GM12875 (cell line): ENCODE results near the gene EFR3B.

Experiments used
- H3K4me3 ChIP-seq: one replicate; pipeline ENCODE4 v1.5.1; 2011; ENCODE audit warnings: low read depth, low read length, control low read depth
- TF ChIP-seq, protein P1 (sequence below): IDR thresholded peaks from 2 replicates; pipeline ENCODE4 v1.5.1; 2011; ENCODE audit warnings: low read depth, mild to moderate bottlenecking, control low read depth, inconsistent platforms, low read length, moderate library complexity, borderline replicate concordance; ENCODE audit not compliant: insufficient read depth

Gene EFR3B

DNA sequence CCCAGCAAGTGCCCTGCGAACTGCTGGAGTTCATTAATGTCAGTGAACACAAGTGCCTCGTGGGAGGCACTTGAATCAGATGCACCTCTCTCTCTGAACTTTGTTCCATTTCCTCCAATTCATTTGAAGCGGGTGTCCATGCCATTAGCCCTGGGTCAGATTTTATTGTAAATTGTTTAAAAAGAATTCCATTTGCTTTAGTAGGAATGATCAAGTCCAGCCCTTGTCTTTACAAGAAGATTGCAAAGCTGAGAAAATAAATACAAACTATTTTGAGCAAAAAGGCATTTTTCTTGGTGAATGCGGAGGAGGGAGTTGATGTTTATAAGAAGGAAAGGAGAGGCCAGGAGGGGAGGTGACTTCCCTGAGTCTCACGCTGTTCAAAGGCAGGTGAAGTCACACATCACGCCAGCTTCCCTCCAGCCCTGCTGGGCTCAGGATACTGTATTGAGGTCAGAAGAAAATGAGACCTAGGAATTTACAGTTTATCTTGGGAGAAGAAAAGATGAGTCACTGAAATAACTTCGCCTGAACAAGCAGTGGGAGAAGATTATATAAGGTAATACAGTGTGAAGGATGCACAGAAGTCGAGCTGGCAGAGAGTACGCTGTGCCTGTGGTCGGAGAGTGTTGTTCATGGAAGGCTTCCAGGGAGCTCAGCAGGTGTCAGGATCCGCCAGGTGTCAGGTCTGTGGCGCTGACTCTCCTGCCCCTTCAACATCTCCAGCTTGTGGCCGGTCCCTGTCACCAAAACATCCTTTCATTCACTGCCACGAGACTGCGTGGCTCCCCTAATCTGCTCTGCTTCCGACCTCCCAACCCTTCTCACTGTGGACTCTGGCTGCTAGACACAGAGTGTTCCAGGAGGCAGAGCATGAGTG, 36.5 kb downstream of the EFR3B start:
- TF ChIP-seq, protein P1, sequence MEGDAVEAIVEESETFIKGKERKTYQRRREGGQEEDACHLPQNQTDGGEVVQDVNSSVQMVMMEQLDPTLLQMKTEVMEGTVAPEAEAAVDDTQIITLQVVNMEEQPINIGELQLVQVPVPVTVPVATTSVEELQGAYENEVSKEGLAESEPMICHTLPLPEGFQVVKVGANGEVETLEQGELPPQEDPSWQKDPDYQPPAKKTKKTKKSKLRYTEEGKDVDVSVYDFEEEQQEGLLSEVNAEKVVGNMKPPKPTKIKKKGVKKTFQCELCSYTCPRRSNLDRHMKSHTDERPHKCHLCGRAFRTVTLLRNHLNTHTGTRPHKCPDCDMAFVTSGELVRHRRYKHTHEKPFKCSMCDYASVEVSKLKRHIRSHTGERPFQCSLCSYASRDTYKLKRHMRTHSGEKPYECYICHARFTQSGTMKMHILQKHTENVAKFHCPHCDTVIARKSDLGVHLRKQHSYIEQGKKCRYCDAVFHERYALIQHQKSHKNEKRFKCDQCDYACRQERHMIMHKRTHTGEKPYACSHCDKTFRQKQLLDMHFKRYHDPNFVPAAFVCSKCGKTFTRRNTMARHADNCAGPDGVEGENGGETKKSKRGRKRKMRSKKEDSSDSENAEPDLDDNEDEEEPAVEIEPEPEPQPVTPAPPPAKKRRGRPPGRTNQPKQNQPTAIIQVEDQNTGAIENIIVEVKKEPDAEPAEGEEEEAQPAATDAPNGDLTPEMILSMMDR, result no peak
- no peak overlapping the region for H3K4me3 ChIP-seq

DNA sequence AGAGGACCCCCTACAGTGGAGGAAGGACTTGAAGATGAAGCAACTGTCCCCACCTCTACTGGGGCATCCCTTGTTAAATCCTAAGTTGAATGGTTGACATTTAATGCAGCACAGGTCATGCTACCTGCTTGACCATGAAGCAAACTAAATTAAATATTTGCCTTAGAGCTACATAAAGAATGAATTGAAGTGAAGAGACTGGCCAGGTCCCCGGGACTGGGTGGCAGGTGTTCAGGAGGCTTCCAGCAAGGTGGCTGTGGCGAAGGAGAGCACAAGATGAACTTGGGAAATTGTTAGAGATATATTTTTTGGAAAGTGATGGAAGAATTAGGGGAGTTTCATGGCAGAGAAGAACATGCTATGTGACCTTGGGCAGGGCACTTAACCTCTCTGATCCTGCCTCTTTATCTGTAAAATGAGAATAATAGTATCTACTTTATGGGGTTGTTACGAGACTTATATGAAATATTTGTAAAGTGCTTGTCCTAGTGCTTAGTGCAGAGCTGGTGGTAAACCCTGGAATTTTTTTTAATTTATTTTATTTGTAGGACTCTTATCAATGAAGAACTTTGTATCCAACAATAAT, 37.3 kb downstream of the EFR3B start:
- no peak overlapping the region for H3K4me3 ChIP-seq
- TF ChIP-seq, protein P1, result no peak

DNA sequence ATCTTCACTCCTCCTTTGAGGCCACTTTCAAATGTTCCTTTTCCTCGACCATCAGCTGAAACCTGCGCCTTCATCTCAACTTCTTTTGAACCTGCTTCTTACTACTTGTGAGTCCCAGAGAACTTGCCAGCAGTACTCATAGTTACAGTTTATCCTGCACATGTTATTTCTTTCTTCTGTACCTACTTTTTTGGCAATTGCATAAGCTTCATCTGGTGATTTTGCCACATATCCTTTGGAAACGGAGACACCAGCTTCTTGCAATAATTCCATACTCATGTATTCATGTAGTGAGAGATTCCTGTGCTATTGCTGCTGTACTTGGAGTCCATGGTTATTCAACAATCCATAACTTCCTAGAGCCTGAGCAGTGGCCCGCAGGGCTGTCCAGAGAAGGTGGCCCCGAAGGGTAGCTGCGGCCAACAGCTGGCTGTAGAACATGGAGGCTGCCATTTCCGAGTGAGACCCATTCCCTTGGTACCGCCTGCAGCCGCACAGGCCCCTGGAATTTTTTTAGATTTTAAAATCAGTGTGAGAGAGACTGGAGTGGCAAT, 39.4 kb downstream of the EFR3B start:
- TF ChIP-seq, protein P1, result no peak
- no peak overlapping the region for H3K4me3 ChIP-seq

DNA sequence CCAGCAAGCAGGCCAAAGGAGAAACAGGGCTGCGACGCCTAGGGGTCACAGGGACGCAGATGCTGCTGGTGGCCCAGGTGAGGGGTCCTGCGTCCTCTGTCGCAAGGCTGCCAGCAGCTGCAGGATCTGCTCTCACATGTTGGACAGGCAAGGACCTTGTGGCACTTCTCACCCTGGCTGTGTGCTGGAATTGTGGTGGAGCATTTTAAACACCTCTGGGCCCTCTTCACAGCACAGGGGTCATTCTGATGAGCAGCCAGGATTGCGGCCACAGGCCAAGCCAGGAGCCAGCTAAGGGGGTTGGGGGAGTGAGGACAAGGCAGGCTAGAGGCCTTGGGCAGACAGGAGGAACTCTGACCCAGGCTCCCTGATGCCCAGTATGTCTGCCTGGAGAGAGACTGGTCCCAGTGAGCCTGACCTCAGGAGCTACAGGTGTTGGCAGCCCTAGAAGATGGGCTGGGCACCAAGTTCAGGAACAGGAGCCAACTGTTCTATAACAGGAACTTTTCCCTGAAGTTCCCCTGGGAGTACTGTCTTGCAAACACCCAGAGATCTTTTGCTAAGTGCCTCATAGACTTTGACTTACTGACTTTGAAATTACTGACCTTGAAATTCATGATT, 40.2 kb downstream of the EFR3B start:
- TF ChIP-seq, protein P1, result no peak

DNA sequence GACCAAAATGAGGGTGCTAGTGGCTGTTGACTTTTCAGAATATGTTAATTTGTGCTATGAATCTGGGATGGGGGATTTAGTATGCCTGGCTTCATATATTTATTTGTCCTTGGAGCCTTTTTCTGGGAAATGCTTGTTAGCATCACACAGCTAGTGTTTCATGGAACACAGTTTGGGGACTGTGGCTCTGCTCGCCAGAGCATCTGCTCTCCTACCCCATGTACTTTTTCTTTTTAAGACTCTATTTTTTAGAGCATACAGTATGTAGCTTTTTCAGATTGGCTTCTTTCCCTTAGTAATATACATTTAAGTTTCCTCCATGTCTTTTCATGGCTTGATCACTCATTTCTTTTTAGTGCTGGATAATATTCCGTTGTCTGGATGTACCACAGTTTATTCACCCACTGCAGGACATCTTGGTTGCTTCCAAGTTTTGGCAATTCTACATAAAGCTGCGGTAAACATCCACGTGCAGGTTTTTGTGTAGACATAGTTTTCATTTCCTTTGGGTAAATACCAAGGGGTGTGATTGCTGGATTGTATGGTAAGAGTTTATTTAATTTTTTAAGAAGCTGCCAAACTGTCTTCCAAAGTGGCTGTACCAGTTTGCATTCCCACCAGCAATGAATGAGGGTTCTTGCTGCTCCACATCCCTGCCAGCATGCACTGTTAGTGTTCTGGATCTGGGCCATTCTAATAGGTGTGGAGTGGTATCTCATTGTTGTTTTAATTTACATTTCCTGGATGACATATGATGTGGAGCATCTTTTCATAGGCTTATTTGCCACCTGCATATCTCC, 44.1 kb downstream of the EFR3B start:
- TF ChIP-seq, protein P1, result no peak

More for the DNA sequence above, 40.2 kb downstream of the EFR3B start:
- no peak overlapping the region for H3K4me3 ChIP-seq

DNA sequence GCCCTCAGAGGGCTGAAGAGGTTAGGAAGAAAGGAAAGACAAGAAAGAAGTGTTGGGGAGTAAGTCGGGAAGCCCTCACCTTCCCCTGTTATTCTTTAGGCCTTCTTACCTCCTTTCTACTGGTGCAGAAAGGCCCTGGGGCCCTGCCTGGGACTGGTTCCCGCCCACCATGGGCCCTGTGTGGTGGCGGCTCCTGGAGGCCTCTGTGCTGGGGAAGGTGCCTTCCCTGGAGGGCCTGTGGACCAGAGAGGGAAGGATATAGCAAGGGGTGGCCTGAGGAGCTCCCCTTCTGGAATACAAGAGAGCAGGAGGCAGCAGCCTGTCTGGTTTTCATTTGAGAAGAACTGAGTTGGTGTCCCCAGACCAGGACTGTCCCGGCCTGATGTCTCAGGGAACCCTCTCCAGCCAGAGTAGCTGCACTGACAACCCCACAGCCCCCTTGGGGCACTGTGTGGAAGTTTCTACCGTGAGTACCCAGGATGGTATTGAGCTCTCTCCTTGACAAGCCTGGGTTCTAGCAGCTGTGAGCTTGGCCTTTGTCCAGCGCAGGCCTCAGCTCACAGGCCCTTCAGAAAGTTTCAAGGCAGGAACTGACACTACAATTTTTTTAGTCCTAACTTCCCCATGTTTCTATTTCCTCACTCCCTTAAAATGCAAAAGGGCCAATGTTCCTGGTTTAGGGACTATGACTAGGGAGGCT, 47.1 kb downstream of the EFR3B start:
- H3K4me3 ChIP-seq, result no peak overlapping the region
- TF ChIP-seq, protein P1, result no peak

More for the DNA sequence above, 44.1 kb downstream of the EFR3B start:
- H3K4me3 ChIP-seq, result no peak overlapping the region
